Activated naive CD8-positive, alpha-beta T cell treated with anti-CD3 and anti-CD28 coated beads, Interleukin-2, amount 50 U/mL, for 24 hours (primary cell): ENCODE results near the gene CPHXL2.

Experiments
- ATAC-seq: fragments of 150-1000 bp; cut with Tn5 transposase; one replicate; pipeline ENCODE4 v1.10.0; 2021
- DNase-seq: peaks from one replicate; pipeline ENCODE4 v3.0.0; 2021
- H3K27ac Mint-ChIP-seq: one replicate; pipeline ENCODE4 v1.8.0; 2021; ENCODE audit warnings: mild to moderate bottlenecking, mixed read lengths
- H3K27me3 Mint-ChIP-seq: one replicate; pipeline ENCODE4 v1.8.0; 2021; ENCODE audit warnings: mixed read lengths
- H3K36me3 Mint-ChIP-seq: one replicate; pipeline ENCODE4 v1.8.0; 2021; ENCODE audit warnings: low read depth, mixed read lengths
- H3K4me1 Mint-ChIP-seq: one replicate; pipeline ENCODE4 v1.8.0; 2021; ENCODE audit warnings: mixed read lengths
- H3K4me3 Mint-ChIP-seq: one replicate; pipeline ENCODE4 v1.8.0; 2021; ENCODE audit warnings: mild to moderate bottlenecking, moderate library complexity, mixed read lengths
- H3K9me3 Mint-ChIP-seq: one replicate; pipeline ENCODE4 v1.8.0; 2021; ENCODE audit warnings: mixed read lengths

Gene CPHXL2

DNA sequence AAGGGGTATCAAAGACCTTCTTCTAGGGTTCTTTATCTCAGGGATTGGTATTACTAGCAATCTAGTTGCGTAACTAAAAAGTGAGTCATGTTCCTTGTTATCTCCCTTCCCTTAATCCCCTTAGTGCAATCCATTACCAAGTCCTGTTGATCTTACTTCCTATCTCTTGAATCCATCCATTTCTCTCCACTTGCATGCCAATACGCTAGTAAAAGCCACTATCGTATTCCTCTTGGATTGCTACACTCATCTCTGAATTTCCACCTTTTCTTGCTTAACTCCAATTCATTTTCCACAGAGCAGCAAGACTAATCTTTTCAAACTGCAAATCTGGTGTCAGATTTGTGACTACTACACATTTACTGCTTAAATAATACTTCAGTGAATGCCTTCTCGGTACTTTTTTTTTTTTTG lies 51.9 kb downstream of the CPHXL2 start:
- Mint-ChIP-seq H3K27me3 (no peaks in the 10 kb centered on the region), H3K27ac (peak overlapping the region; percentile 26), H3K36me3 (peaks cover 54% of the 10 kb centered on the region), H3K9me3 (no peaks in the 10 kb centered on the region), H3K4me3 (no peak overlapping the region), H3K4me1 (peaks cover 48% of the 10 kb centered on the region)
- DNase-seq (no peak), ATAC-seq (no peak)

DNA sequence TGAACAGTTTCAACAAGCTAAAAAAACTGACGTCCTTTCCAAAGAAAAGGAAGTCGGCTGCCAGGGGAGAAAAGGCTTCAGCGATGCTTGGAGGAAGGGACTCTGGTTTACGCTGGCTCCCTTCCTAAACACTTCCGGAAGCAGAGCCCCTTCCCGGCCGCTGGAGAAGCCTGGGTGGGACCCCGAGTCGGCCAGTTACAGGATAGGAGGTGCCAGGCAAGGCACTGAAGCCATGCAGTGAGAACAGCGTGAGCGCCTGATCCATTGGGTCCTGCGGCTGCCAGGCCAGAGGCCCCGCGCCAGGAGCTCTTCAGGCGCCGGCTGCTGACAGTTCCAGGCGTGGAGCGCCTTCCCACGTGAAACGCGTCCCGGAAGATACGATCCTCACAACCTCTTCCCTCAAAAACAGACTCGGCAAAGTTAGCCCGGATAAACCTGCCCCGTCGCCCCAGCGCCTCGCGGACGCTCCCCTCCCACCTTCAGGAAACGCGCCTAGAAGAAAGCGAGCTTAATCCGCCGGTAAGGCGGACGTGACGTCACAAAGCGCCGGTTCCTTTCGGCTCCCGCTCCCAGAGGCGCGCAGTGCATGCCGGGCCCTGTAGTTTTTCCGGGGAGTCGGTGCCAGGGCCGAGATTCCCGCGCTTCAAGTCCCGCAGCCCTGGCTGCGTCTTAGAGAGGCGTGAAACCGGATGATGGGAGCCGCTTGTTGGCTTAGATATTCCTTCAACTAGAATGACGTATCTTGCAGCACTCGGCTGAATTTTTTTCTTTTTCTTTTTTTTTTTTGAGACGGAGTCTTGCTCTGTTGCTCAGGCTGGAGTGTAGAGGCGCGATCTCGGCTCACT lies 53.8 kb downstream of the CPHXL2 start, which contains the start of gene ADAT1:
ADAT1 (minus strand) TSS at position 521 of the 845 bp plus-strand sequence. CDS start 2,482 bp downstream, outside the sequence.
- Mint-ChIP-seq H3K36me3 (peaks cover 53% of the 10 kb centered on the region), H3K4me3 (peak within 1 kb of the TSS; percentile 95), H3K27me3 (no peaks in the 10 kb centered on the region), H3K27ac (peak within 1 kb of the TSS; percentile 96), H3K9me3 (no peaks in the 10 kb centered on the region), H3K4me1 (peaks cover 39% of the 10 kb centered on the region)
- DNase-seq: peak; percentile 97
- peak; percentile 97 for ATAC-seq

DNA sequence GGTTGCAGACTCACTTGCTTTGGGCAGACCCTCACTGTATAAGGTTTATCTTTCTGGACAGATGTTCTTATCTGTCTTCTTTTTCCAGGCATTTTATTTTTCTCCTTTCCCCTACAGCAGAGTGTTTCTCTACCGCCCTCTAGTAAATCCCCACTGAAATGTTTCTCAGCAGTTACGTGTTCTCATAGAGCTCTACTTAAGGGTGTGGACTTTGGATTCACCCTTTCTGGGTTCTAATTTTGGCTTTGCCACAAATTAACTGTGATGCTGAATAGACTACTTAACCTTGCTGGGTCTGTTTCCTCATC lies 55.7 kb downstream of the CPHXL2 start:
- no peaks in the 10 kb centered on the region for H3K27me3 Mint-ChIP-seq
- H3K4me3 Mint-ChIP-seq: peak overlapping the region; percentile 95
- DNase-seq (no peak), ATAC-seq (no peak)
- peaks cover 49% of the 10 kb centered on the region for H3K36me3 Mint-ChIP-seq
- peaks cover 50% of the 10 kb centered on the region for H3K4me1 Mint-ChIP-seq
- H3K27ac Mint-ChIP-seq: peak overlapping the region; percentile 96
- no peaks in the 10 kb centered on the region for H3K9me3 Mint-ChIP-seq

DNA sequence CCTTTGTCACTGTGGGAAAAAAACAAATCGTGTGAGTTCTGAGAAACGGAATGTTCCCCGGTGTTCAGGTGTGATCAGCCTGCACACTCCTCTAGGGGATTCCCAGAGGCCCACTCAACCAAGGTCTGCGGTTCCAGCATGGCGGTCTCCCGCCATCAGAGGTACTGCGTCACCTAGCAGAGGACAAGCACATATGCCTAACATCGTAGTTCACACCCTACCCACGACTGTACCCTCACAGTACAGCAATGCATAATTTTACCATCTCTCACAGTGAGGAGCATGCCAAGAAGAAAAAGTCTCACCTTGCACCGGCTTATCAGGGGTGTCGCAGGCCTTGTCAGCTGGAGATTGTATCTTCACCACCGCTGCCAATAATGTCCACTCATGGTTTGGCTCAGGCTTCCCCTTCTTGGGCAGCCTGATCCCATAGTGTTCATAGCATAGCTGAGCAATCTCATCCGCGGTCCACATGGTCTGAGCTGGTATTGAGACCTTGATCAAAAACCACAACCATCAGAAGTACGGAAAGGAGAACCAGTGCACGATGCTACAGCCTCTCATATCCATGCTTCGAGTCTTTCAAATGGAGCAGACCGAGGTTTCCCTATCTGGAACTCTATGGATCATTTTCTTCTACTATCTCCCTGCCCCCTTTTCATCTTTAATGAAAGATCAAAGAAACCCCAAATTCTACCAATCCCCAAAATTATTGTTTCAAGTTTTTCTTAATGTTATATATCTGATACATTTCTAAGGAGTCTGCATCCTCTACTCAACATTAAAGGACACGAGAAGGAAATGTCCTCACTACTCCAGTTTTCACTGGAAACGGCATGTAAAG lies 56.3 kb downstream of the CPHXL2 start:
- Mint-ChIP-seq H3K27ac (peak overlapping the region; percentile 96), H3K9me3 (no peaks in the 10 kb centered on the region), H3K36me3 (peaks cover 47% of the 10 kb centered on the region), H3K27me3 (no peaks in the 10 kb centered on the region), H3K4me3 (peak overlapping the region; percentile 95), H3K4me1 (peaks cover 51% of the 10 kb centered on the region)
- DNase-seq: no peak
- peak; percentile 16 for ATAC-seq

DNA sequence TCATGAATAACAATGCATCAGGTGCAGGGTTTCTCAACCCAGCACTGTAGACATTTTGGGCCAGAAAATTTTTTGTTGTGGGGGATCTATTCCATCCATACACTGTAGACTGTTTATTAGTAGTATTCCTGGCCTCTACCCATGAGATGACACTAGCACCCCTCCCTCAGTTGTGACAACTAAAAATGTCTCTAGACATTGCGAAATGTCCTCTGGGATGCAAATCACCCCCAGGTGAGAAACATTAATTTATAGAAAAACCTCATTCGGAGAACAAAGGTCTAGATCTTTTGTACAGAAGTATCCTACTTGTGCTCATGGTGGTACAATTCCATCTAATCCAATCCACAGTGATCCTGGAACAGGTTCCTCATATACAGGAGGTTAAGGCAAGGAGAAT lies 58.0 kb downstream of the CPHXL2 start:
- Mint-ChIP-seq H3K4me1 (peaks cover 48% of the 10 kb centered on the region), H3K36me3 (peaks cover 46% of the 10 kb centered on the region), H3K9me3 (no peaks in the 10 kb centered on the region), H3K27ac (no peak overlapping the region), H3K4me3 (no peak overlapping the region), H3K27me3 (no peaks in the 10 kb centered on the region)
- DNase-seq (no peak), ATAC-seq (no peak)

DNA sequence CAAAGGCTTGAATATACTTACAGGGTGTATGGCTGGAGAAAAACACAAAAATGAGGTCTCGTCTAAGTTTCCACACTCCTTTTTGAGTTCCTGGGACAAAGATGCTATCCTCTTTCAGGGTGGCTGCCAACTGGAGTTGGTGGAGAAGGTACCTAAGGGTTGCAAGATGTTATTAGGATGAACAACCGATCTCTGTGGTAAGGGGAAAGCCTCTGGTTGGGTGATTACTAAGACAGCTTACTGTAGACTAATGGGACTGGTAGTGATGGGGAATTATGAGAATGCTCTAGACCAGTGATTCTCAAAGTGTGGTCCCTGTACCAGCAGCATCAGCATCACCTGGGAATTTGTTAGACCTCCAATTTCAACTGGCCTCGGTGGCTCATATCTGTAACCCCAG lies 59.7 kb downstream of the CPHXL2 start:
- peak overlapping the region; percentile 60 for H3K27ac Mint-ChIP-seq
- no peak overlapping the region for H3K4me3 Mint-ChIP-seq
- H3K9me3 Mint-ChIP-seq: no peaks in the 10 kb centered on the region
- DNase-seq (no peak), ATAC-seq (no peak)
- no peaks in the 10 kb centered on the region for H3K27me3 Mint-ChIP-seq
- H3K36me3 Mint-ChIP-seq: peaks cover 51% of the 10 kb centered on the region
- peaks cover 38% of the 10 kb centered on the region for H3K4me1 Mint-ChIP-seq

DNA sequence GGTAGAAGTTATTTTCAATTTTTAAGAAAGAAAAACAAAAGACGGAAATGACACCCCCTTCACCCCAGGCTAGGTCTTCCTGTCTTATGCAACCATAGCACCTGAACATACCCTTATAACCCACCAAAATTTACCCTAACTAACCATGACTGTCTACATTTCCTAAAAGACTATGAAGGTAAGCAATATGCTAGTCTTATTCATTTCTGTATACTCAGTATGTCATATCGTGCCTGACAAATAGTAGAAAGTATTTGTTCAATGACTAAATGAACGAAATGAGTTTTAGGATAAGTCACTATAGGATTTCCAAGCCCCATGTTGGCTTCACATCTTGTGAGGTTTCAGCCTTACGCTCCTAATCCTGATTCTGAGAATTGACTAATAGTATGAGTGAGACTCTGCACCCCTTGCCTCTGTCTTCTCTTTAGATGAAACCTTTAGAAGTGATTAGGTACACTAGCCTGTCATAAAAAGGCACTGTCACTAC lies 60.2 kb downstream of the CPHXL2 start:
- peak overlapping the region; percentile 60 for H3K27ac Mint-ChIP-seq
- ATAC-seq (peak; percentile 76), DNase-seq (no peak)
- H3K9me3 Mint-ChIP-seq: no peaks in the 10 kb centered on the region
- no peak overlapping the region for H3K4me3 Mint-ChIP-seq
- H3K36me3 Mint-ChIP-seq: peaks cover 52% of the 10 kb centered on the region
- peaks cover 32% of the 10 kb centered on the region for H3K4me1 Mint-ChIP-seq
- no peaks in the 10 kb centered on the region for H3K27me3 Mint-ChIP-seq

DNA sequence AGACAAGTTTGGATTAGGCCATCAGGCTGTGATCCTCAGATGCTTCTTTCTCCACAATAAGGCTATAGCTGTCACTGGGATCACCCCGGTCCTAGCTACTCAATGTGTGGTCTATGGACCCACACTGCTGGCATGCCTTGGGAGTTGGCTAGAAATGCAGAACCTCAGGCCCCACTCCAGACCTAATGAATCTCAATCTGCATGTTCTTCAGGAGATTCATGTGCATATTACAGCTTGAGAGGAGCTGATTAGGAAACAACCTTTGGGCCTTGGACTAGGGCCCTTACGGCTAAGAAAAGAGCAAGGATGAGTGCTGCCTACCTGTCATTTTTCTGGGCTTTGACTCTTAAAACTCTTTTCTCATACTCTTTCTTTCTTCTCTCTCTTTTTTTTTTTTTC lies 61.2 kb downstream of the CPHXL2 start:
- Mint-ChIP-seq H3K27me3 (no peaks in the 10 kb centered on the region), H3K27ac (no peak overlapping the region), H3K36me3 (peaks cover 48% of the 10 kb centered on the region), H3K4me3 (no peak overlapping the region), H3K4me1 (peaks cover 23% of the 10 kb centered on the region), H3K9me3 (no peaks in the 10 kb centered on the region)
- no peak for ATAC-seq
- no peak for DNase-seq

DNA sequence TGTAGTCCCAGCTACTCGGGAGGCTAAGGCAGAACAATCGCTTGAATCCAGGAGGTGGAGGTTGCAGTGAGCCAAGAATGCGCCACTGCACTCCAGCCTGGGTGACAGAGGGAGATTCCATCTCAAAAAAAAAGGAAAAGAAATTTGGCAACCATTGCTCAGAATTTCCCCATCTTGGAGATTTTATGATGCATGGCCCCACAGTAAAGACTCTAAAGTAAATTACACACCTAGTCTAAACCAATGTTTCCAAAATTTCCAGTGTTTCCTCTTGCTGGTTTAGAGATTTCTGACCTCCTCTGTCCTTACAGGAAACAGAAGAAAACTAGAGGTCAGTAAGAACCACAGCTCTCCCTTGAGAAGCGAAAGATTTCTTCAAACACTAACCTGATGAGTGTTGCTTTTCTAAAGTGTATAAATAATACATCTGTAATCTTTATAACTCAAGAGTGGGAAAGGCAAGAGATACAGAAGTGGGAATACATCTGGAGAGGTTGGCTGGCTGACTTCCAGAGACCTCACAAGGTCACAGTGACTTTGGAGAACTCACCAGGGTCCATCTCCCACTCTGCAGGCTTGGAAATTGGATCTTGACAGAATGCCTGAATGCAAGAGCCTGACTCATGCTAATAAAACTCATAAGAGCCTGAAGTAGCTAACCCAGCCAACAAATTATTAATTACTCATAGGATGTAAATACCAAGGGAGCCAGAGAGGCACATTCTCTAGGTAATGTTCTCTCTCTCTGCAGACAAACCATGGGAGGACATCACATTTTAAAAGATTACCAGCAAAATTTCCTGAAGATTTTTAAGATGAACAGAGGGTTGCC lies 62.5 kb downstream of the CPHXL2 start:
- H3K27ac Mint-ChIP-seq: no peak overlapping the region
- ATAC-seq (no peak), DNase-seq (no peak)
- H3K4me3 Mint-ChIP-seq: no peak overlapping the region
- H3K4me1 Mint-ChIP-seq: peaks cover 15% of the 10 kb centered on the region
- no peaks in the 10 kb centered on the region for H3K9me3 Mint-ChIP-seq
- H3K27me3 Mint-ChIP-seq: no peaks in the 10 kb centered on the region
- peaks cover 49% of the 10 kb centered on the region for H3K36me3 Mint-ChIP-seq
